B cell (primary cell): ENCODE measurements around the gene PLA2G6. TPM values are rescaled to one million over a fixed set of nuclear protein-coding genes. Genes with fewer than 3 reads are reported as not detected.

ENCODE experiments used
- ATAC-seq: fragments of 200-7000 bp; cut with Tn5 transposase; one replicate; pipeline ENCODE4 v1.10.0; 2021; ENCODE audit warnings: low read depth, mild to moderate bottlenecking, moderate number of reproducible peaks, moderate library complexity
- CTCF ChIA-PET: fragments of 350-600 bp; sonication (Branson Sonifier 250); formaldehyde crosslinking; loops from one replicate; lab custom pipeline; 2021; ENCODE audit warnings: antibody characterized with exemption, inconsistent platforms; lab: Charles Lee
- POLR2A ChIA-PET: fragments of 350-600 bp; sonication (Branson Sonifier 250); formaldehyde crosslinking; loops from one replicate; lab custom pipeline; 2021; ENCODE audit warnings: antibody characterized with exemption; lab: Charles Lee
- DNase-seq: peaks from one replicate; pipeline ENCODE4 v3.0.0; 2013
- H2AFZ ChIP-seq: 2 replicates; pipeline ENCODE4 v1.6.1; 2012; ENCODE audit warnings: mild to moderate bottlenecking, low read depth, low read length; ENCODE audit not compliant: insufficient read depth, poor library complexity, severe bottlenecking
- H3K27ac ChIP-seq, 2 donors: 1 replicate in 1 of 2; 2 replicates in 1 of 2; pipeline ENCODE4 v1.5.1; 2012 to 2013; ENCODE audit warnings: low read length in 2 of 2, mild to moderate bottlenecking in 2 of 2, moderate library complexity in 1 of 2
- H3K27me3 ChIP-seq, 4 experiments: fragments of 200-600 bp in 1 of 4; sonication (generic) in 1 of 4; replicated peaks in 1 of 4; 1 replicate in 2 of 4; 2 replicates in 2 of 4; pipeline versions ENCODE4 v1.6.1 to v1.7.0; 2013 to 2016; ENCODE audit warnings: low read length in 3 of 4, mild to moderate bottlenecking in 2 of 4, mixed read lengths in 1 of 4, moderate library complexity in 1 of 4; ENCODE audit not compliant: insufficient read depth in 4 of 4, control insufficient read depth in 3 of 4; ENCODE audit errors: control extremely low read depth in 1 of 4
- H3K36me3 ChIP-seq, 2 experiments: replicated peaks in 1 of 2; 1 replicate in 1 of 2; 2 replicates in 1 of 2; pipeline versions ENCODE4 v1.6.1 to v1.7.1; 2013; ENCODE audit warnings: low read length in 1 of 2; ENCODE audit not compliant: insufficient read depth in 2 of 2, control insufficient read depth in 1 of 2; ENCODE audit errors: control extremely low read depth in 1 of 2, extremely low read depth in 1 of 2
- H3K4me1 ChIP-seq, 2 donors: fragments of 200-600 bp in 1 of 2; sonication (generic) in 1 of 2; 1 replicate in 1 of 2; 2 replicates in 1 of 2; pipeline versions ENCODE4 v1.5.1 to v1.6.1; 2013 to 2017; ENCODE audit warnings: low read length in 2 of 2; ENCODE audit not compliant: control insufficient read depth in 2 of 2, insufficient read depth in 2 of 2
- H3K4me2 ChIP-seq: replicated peaks from 2 replicates; pipeline ENCODE3; 2012; ENCODE audit warnings: mild to moderate bottlenecking, low read depth, low read length; ENCODE audit not compliant: poor library complexity, severe bottlenecking
- H3K4me3 ChIP-seq, 5 experiments: fragments of 200-600 bp in 1 of 5; sonication (generic) in 1 of 5; 1 replicate in 3 of 5; 2 replicates in 2 of 5; pipeline versions ENCODE4 v1.5.1 to v1.7.0; 2011 to 2016; ENCODE audit warnings: low read length in 4 of 5, mild to moderate bottlenecking in 4 of 5, low read depth in 2 of 5, control low read depth in 1 of 5, moderate library complexity in 1 of 5; ENCODE audit not compliant: insufficient read depth in 1 of 5; ENCODE audit errors: control extremely low read depth in 1 of 5, extremely low read depth in 1 of 5
- H3K79me2 ChIP-seq: fragments of 200-600 bp; sonication (generic); one replicate; pipeline ENCODE4 v1.6.0; 2016; ENCODE audit warnings: low read length; ENCODE audit not compliant: control insufficient read depth, insufficient read depth
- H3K9ac ChIP-seq: fragments of 200-600 bp; sonication (generic); 2 replicates; pipeline ENCODE4 v1.6.1; 2017; ENCODE audit warnings: mild to moderate bottlenecking, low read length, moderate library complexity
- H3K9me3 ChIP-seq, 3 donors: one replicate each; pipeline versions ENCODE4 v1.6.1 to v1.7.1; 2013; ENCODE audit warnings: low read length in 2 of 3; ENCODE audit not compliant: control insufficient read depth in 2 of 3, insufficient read depth in 1 of 3; ENCODE audit errors: control extremely low read depth in 1 of 3
- H4K20me1 ChIP-seq: 2 replicates; pipeline ENCODE4 v1.6.0; 2012; ENCODE audit warnings: mild to moderate bottlenecking, low read length; ENCODE audit not compliant: insufficient read depth, control insufficient read depth, poor library complexity, severe bottlenecking
- H3K27ac Mint-ChIP-seq: one replicate; pipeline ENCODE4 v1.8.0; 2021; ENCODE audit warnings: mixed read lengths
- H3K27me3 Mint-ChIP-seq: one replicate; pipeline ENCODE4 v1.8.0; 2021; ENCODE audit warnings: mixed read lengths
- H3K4me1 Mint-ChIP-seq: one replicate; pipeline ENCODE4 v1.8.0; 2021; ENCODE audit warnings: mixed read lengths
- H3K4me3 Mint-ChIP-seq: one replicate; pipeline ENCODE4 v1.8.0; 2021; ENCODE audit warnings: mixed read lengths
- H3K9me3 Mint-ChIP-seq: one replicate; pipeline ENCODE4 v1.8.0; 2022; ENCODE audit warnings: mixed read lengths; ENCODE audit not compliant: insufficient read depth
- CTCF ChIP-seq: fragments of 200-600 bp; IDR thresholded peaks from one replicate; pipeline ENCODE4 v1.8.0; 2022; ENCODE audit warnings: antibody characterized with exemption, mild to moderate bottlenecking
- EZH2 ChIP-seq: IDR thresholded peaks from 2 replicates; pipeline ENCODE4 v1.6.1; 2012; ENCODE audit warnings: borderline replicate concordance, low read depth, mild to moderate bottlenecking, moderate library complexity, low read length; ENCODE audit not compliant: insufficient read depth, poor library complexity, severe bottlenecking
- WGBS: methylation state at CpG from one replicate; pipeline ENCODE4 v1.1.5; 2013; ENCODE audit warnings: missing lambda C conversion rate; ENCODE audit not compliant: insufficient coverage; 5-methylcytosine and 5-hydroxymethylcytosine counted together
- intact Hi-C: fragments of 100-400 bp; cut with micrococcal nuclease; formaldehyde crosslinking; loops from one replicate; pipeline ENCODE4 v1.10.0; 2022
- polyA plus RNA-seq: library from polyadenylated mRNA; depleted of rRNA; stranded (reverse); fragments of >200 nt; gene quantifications from 2 replicates; pipeline ENCODE4 v1.2.3, GENCODE V29; 2012
- total RNA-seq, 2 donors: library from RNA; stranded (reverse); fragments of 120-200 nt in 1 of 2; gene quantifications; 1 replicate in 1 of 2; 2 replicates in 1 of 2; pipeline versions ENCODE4 v1.2.3 to v1.2.4, GENCODE V29; 2013 to 2022

PLA2G6 gene
- total and polyA plus RNA-seq, 2 donors (not counting 1 experiment from before 2014, with no cell fraction given), result 125 to 148 TPM

GRCh38 chr22:38098410-38099249 lies 83.0 kb downstream of the PLA2G6 start:
- no peak for TF ChIP-seq EZH2
- no peak for TF ChIP-seq CTCF
- no peaks in the 10 kb centered on the region for H3K4me1 Mint-ChIP-seq
- intact Hi-C loops, result no loop called here

More at GRCh38 chr22:38098410-38099249, 83.0 kb downstream of the PLA2G6 start:
- Histone ChIP-seq H3K4me1 (no peaks in the 10 kb centered on the region), H3K4me2 (no peak overlapping the region), H3K27ac (no peak overlapping the region), H3K9me3 (no peaks in the 10 kb centered on the region), H4K20me1 (no peaks in the 10 kb centered on the region), H3K36me3 (no peaks in the 10 kb centered on the region), H2AFZ (no peak overlapping the region), H3K4me3 (no peak overlapping the region), H3K79me2 (no peaks in the 10 kb centered on the region), H3K27me3 (no peaks in the 10 kb centered on the region), H3K9ac (no peak overlapping the region)
- 87% methylated on average over 6 of the region's 9 CpGs for WGBS
- H3K4me3 Mint-ChIP-seq, result no peak overlapping the region
- DNase-seq (no peak), ATAC-seq (no peak)
- POLR2A ChIA-PET, result no interaction called here
- CTCF ChIA-PET, result interaction anchor here (0.7 to 2.1 kb wide), 4 partner anchors 9 to 328 kb away, joined by 3 to 9 read pairs (median 4); no protein-coding TSS in a partner anchor
- H3K27ac Mint-ChIP-seq, result no peak overlapping the region
- H3K9me3 Mint-ChIP-seq, result no peaks in the 10 kb centered on the region
- no peaks in the 10 kb centered on the region for H3K27me3 Mint-ChIP-seq
